Astrocyte of the hippocampus (primary cell): ENCODE measurements around the gene RRAGA.
A peak's percentile ranks its signal among the peaks of the same experiment; 100 is the strongest.
"Not testable (repeated sequence)": the region's sequence is repeated elsewhere in the genome, so short reads cannot be mapped to it uniquely, and the experiment has no call there.

Source experiments
- DNase-seq: peaks from one replicate; pipeline ENCODE4 v3.0.0; 2011; ENCODE audit warnings: low read depth, low spot score

Gene RRAGA

DNA sequence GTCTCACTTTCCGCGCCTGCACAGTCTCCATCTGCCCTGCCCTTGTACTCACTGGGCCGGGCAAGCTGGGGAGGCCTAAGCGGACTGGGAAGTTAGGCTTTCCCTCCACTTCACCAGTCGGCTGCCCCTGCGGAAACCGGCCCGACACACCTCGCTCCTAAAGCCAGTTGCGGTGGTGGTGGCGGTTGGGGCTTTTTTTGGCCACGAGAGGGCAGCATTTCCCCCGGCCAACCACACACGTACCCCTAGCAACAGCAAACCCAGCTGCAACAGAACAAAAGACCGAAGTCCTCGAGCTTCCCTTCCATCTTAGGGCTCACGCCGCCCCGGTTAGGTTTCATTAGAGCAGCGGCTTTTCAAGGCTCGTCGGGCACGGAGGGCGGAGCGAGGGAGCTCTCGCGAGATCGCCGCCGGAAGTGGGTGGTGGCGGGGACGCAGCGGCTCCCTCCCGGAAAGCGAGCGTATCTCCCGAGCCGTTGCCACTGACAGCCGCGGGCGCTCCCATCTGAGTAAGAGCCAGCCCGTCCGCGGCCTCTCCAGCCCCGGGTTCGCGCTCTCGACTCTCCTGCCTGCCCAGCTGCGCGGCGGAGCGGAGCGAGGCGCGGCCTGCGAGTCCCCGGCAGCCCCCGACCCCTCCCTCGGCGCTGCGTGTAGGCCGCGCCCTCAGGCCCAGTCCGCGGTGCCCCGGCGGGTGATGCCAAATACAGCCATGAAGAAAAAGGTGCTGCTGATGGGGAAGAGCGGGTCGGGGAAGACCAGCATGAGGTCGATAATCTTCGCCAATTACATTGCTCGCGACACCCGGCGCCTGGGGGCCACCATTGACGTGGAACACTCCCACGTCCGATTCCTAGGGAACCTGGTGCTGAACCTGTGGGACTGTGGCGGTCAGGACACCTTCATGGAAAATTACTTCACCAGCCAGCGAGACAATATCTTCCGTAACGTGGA lies at the start of gene RRAGA:
Gene RRAGA, plus strand, starts transcription at position 462 of the 951 bp plus-strand sequence. Its CDS starts 233 bp downstream, at position 695.
- DNase-seq, result peak; percentile 98

DNA sequence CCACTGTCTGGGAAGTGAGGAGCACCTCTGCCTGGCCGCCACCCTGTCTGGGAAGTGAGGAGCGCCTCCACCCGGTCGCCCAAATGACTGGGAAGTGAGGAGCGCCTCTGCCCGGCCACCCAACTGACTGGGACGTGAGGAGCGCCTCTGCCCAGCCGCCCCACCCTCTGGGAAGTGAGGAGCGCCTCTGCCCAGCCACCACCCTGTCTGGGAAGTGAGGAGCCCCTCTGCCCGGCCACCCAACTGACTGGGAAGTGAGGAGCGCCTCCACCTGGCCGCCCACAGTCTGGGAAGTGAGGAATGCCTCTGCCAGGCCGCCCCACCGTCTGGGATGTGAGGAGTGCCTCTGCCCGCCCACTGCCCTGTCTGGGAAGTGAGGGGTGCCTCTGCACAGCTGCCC lies 49.1 kb upstream of the RRAGA start:
- no peak for DNase-seq

GRCh38 chr9:19009391-19009965 lies 39.7 kb upstream of the RRAGA start:
- no peak for DNase-seq

DNA sequence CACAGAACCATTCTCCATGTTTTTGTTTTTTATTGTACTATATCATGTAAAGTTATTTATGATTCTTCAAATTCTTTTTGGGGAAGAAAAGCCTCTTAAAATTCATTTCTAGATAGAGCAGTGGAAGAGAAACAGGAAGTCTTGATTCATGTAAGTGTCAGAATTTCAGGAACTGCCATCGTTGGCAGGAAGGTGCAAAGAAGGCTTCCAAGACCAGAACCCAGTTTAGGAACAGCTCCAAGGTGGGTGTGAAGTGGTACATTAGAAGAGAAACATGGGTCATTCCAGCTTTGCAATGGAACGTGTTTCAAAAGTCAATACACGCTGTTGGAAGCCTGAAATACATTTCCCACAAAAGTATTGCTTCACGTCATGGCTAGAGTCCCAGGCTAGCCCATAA lies 31.0 kb upstream of the RRAGA start:
- no peak for DNase-seq

DNA sequence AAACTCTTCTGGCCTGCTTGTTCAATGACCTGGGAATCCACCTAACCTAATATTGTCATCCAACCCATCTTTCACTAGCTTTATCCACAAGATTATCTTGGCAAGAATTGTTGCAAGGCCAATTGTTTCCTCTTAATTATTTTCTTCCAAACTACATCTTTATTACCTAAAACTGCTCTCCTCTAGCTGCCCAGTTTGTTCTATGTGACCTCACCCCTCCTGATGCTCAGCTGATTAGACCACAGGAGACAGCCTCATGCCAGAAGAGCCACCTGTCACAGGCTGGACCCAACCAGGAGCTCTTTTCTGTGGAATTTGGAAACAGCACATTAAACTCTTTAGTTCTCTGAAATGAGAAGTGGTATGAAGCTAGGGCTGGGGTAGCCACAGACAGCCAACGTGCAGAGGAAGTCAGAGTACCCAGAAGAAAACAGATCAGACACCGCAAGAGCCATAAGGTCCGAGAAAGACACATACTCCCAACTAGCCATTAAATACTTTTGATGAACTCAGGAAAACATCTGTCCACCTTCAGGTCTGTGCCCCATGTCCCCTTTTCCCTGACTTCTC lies 28.3 kb upstream of the RRAGA start:
- DNase-seq, result no peak

DNA sequence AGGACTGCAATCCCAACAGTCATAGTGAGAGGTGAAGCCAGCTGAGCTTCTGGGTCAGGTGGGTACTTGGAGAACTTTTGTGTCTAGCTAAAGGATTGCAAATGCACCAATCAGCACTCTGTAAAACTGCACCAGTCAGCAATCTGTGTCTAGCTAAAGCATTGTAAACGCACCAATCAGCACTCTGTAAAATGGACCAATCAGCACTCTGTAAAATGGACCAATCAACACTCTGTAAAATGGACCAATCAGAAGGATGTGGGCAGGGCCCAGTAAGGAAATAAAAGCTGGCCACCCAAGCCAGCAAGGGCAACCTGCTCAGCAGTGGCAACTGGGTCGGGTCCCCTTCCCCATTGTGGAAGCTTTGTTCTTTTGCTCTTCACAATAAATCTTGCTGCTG lies 27.6 kb upstream of the RRAGA start:
- DNase-seq, result not testable (repeated sequence)

DNA sequence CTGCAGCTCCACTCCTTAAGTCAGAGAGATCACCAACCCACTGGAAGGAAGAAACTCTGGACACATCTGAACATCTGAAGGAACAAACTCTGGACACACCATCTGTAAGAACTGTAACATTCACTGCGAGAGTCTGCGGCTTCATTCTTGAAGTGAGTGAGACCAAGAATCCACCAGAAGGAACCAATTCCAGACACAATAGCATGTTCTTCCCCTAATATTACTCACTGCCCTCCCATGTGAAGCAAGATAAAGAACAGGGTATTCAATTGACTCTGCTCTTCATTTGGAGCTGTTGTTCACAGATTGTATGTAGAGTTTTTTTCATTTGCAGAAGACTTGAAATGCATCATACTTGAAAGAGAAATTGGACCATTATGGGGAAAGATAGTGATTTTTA lies 27.0 kb upstream of the RRAGA start:
- no peak for DNase-seq

GRCh38 chr9:19023078-19023477 lies 26.1 kb upstream of the RRAGA start:
- DNase-seq, result no peak

DNA sequence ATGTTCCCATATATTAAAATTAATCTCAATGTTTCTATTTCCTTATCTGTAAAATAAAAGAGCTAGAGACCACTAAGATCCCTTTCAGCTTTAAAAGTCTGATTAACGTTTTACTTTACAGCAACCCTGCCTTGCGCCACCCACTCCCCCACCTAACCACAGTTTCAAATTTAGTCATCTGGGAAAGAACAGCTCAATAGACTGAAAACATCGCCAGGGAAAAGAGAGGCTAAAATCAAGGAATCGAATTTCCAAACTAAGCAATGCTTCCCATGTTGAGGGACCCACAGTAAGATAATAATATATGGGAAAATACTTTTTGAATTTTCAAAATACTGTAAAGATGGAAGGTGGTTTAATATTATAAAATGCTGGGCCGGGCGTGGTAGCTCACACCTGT lies 22.9 kb upstream of the RRAGA start:
- no peak for DNase-seq

DNA sequence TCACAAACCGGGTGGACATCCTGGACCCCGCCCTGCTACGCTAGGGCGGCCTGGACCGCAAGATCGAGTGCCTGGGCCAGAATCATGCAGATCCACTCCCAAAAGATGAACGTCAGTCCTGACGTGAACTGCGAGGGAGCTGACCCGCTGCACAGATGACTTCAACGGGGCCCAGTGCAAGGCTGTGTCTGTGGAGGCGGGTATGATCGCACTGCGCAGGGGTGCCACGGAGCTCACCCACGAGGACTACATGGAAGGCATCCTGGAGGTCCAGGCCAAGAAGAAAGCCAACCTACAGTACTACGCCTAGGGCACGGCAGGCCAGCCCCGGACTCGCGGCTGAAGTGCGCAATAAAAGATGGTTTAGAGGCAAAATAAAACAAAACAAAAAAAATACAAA lies 21.4 kb upstream of the RRAGA start:
- no peak for DNase-seq

GRCh38 chr9:19028835-19029451 lies 20.3 kb upstream of the RRAGA start:
- peak; percentile 82 for DNase-seq

DNA sequence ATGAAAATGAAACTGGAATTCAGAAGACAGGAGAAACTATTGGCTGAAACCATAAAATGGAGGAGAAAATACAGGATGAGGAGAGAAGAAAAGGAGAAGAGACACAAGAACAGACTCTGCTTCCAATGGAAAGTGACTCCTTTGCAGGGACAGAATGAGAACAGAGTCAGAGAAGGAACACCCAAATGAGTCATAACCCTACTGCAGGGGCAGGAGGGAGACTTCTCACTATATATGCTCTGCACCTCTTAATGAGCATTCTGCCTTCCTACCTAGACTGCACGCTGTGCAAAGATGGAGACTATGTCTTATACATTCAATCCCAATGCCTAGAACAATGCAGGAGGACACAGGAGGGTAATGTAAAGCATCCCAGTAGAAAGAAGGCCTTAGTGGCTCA lies 18.3 kb upstream of the RRAGA start:
- DNase-seq, result no peak

DNA sequence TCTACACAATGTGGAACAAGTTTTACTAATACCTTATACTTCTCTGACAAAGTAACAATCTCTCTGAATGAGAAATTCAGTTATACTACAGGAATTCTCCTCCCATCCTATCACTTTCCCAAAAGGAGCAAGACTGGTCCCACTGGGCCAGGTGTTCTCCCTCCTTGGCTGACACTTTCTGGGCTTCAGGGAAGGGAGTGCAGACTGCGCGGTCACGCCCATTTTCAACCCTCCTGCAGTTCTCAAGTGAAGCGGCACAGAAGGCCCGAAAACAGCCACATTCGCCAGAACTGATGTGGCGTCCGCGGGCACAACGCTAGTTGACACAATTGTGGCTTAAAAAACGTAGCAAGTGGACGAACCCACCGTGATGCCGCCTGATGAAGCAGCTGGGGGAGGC lies 16.8 kb upstream of the RRAGA start:
- no peak for DNase-seq

- DNase-seq, result no peak
These were observed 16.2 kb upstream of the RRAGA start, which contains the start of gene SAXO1 for GRCh38 chr9:19033015-19033414. SAXO1 (minus strand) TSS chr9:19033209; CDS start chr9:19032908, 301 bp downstream.

GRCh38 chr9:19036611-19037010 lies 12.6 kb upstream of the RRAGA start:
- DNase-seq, result no peak

GRCh38 chr9:19049917-19050636 lies 850 bp downstream of the RRAGA start:
- peak; percentile 52 for DNase-seq

GRCh38 chr9:19050637-19051591 lies 1.7 kb downstream of the RRAGA start:
- DNase-seq, result peak; percentile 7

DNA sequence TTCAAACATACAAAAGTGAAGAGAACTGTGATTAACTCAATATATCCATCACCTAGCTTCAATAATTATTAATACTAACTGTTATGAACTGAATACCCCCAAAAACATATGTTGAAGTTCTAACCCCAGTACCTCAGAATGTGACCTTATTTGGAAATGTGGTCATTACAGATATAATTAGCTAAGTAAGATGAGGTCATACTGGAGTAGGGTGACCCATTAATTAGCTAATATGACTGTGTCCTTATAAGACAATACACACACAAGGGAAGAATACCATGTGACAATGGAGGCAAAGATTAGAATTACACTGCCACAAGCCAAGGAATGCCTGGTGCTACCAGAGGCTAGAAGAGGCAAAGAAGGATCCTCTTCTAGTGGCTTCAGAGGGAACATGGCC lies 7.8 kb downstream of the RRAGA start:
- no peak for DNase-seq

DNA sequence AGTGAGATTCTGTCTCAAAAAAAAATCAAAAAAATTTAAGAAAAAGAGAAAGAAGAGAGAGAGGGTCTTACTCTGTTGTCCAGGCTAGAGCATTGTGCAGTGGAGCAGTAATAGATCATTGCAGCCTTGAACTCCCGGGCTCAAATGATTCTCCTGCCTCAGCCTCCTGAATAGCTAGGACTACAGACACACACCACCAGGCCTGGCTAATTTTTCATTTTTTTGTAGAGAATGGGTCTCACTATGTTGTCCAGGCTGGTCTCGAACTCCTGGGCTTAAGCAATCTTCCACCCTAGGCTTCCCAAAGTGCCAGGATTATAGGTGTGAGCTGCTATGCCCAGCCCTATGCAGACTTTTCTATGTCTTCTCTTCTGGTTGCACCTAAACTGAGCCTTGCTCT lies 25.0 kb downstream of the RRAGA start:
- no peak for DNase-seq

DNA sequence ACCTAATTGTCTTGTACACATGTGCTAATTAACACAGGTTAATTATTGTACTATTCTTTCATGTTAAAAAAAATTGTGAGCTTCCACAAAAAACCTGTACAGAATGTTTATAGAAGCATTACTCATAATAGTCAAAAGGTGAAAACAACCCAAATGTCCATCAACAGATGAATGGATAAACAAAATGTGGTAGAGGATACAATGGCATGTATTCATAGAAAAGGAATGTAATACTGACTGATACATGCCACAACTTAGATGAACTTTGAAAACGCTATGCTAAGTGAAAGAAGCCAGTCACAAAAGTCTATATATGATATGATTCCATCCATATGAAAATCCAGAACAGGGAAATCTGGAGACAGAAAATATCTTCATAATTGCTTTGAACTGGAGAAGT lies 25.6 kb downstream of the RRAGA start:
- DNase-seq, result peak; percentile 29
